ENCODE measurements around the gene FOXRED2.
"Not testable (repeated sequence)": the region's sequence is repeated elsewhere in the genome, so short reads cannot be mapped to it uniquely, and the experiment has no call there.

The FOXRED2 gene

GRCh38 chr22:36467946-36468345, 38.9 kb downstream of the FOXRED2 start:
- no peak for DNase-seq

GRCh38 chr22:36467042-36467810, 39.6 kb downstream of the FOXRED2 start:
- DNase-seq, result peak; percentile 47

GRCh38 chr22:36466258-36466657, 40.6 kb downstream of the FOXRED2 start:
- DNase-seq, result no peak

- DNase-seq, result no peak
These were observed 41.4 kb downstream of the FOXRED2 start for GRCh38 chr22:36465232-36466021.

- DNase-seq, result no peak
These were observed 42.1 kb downstream of the FOXRED2 start for GRCh38 chr22:36464715-36465231.

GRCh38 chr22:36463783-36464184, 43.1 kb downstream of the FOXRED2 start:
- no peak for DNase-seq

- DNase-seq, result no peak
These were observed 44.9 kb downstream of the FOXRED2 start for GRCh38 chr22:36461665-36462649.

- DNase-seq, result no peak
These were observed 46.6 kb downstream of the FOXRED2 start for GRCh38 chr22:36460202-36460601.

- no peak for DNase-seq
These were observed 49.0 kb downstream of the FOXRED2 start for GRCh38 chr22:36457688-36458450.

- no peak for DNase-seq
These were observed 50.4 kb downstream of the FOXRED2 start for GRCh38 chr22:36456464-36456845.

GRCh38 chr22:36455571-36456463, 51.0 kb downstream of the FOXRED2 start:
- DNase-seq, result no peak

- no peak for DNase-seq
These were observed 51.8 kb downstream of the FOXRED2 start for GRCh38 chr22:36454916-36455570.

GRCh38 chr22:36453855-36454378, 52.9 kb downstream of the FOXRED2 start:
- no peak for DNase-seq

- not testable (repeated sequence) for DNase-seq
These were observed 53.7 kb downstream of the FOXRED2 start for GRCh38 chr22:36452978-36453607.

- DNase-seq, result no peak
These were observed 54.4 kb downstream of the FOXRED2 start for GRCh38 chr22:36452250-36452977.

- DNase-seq, result not testable (repeated sequence)
These were observed 55.9 kb downstream of the FOXRED2 start for GRCh38 chr22:36450923-36451322.

- no peak for DNase-seq
These were observed 57.2 kb downstream of the FOXRED2 start for GRCh38 chr22:36449596-36450175.

GRCh38 chr22:36447632-36448031, 59.2 kb downstream of the FOXRED2 start:
- DNase-seq, result no peak
